HepG2 (cell line): ENCODE measurements around the gene GMEB2. TPM values are rescaled to one million over a fixed set of nuclear protein-coding genes. Genes with fewer than 3 reads are reported as not detected.
A peak's percentile ranks its signal among the peaks of the same experiment; 100 is the strongest.

ENCODE experiments used
- ARNT2 ChIP-seq: sonication (generic); formaldehyde crosslinking; IDR thresholded peaks from 2 replicates; pipeline ENCODE4 v1.8.0; 2022; ENCODE audit warnings: mild to moderate bottlenecking, low read depth, missing genetic modification reagents, moderate library complexity
- BCL6 ChIP-seq: IDR thresholded peaks from 2 replicates; pipeline ENCODE4 v1.6.1; 2016; ENCODE audit warnings: missing genetic modification reagents, missing compliant biosample characterization
- EP300 ChIP-seq, 3 experiments: sonication (generic) in 1 of 3; formaldehyde crosslinking in 1 of 3; IDR thresholded peaks; 2 replicates each; pipeline versions ENCODE4 v1.5.1 to v1.6.1; 2011 to 2020; ENCODE audit warnings: low read depth in 2 of 3, low read length in 2 of 3, borderline replicate concordance in 1 of 3, improper control_type of control experiment in 1 of 3, mild to moderate bottlenecking in 1 of 3, missing genetic modification reagents in 1 of 3, moderate library complexity in 1 of 3
- GPN1 ChIP-seq: sonication (generic); formaldehyde crosslinking; IDR thresholded peaks from 2 replicates; pipeline ENCODE4 v1.5.1; 2020; ENCODE audit warnings: missing genetic modification reagents, borderline replicate concordance
- HDAC2 ChIP-seq: sonication (generic); formaldehyde crosslinking; IDR thresholded peaks from 2 replicates; pipeline ENCODE4 v1.4.0; 2020; ENCODE audit warnings: missing genetic modification reagents
- SMC3 ChIP-seq: IDR thresholded peaks from 2 replicates; pipeline ENCODE4 v1.6.1; 2011; ENCODE audit warnings: low read length, improper control_type of control experiment
- TAF1 ChIP-seq: sonication (generic); formaldehyde crosslinking; IDR thresholded peaks from 2 replicates; pipeline ENCODE4 v1.4.0; 2020; ENCODE audit warnings: missing genetic modification reagents
- ZNF263 ChIP-seq: sonication (generic); formaldehyde crosslinking; IDR thresholded peaks from 2 replicates; pipeline ENCODE4 v1.4.0; 2020; ENCODE audit warnings: missing genetic modification reagents
- ZNF557 ChIP-seq: sonication (generic); formaldehyde crosslinking; IDR thresholded peaks from 2 replicates; pipeline ENCODE4 v1.4.0; 2020; ENCODE audit warnings: missing genetic modification reagents
- polyA plus RNA-seq, 8 experiments: library from polyadenylated mRNA; depleted of rRNA in 3 of 8; stranded (reverse) in 7 of 8; unstranded in 1 of 8; fragments of >200 nt; fragmentation: Illumina TruSeq in 4 of 8; extraction: Trizol in 4 of 8; gene quantifications; 2 replicates each; pipeline versions ENCODE4 v1.2.1 to v1.2.3, GENCODE V29; 2011 to 2016; ENCODE audit warnings: low read depth in 4 of 8, missing spikeins in 1 of 8, mixed read lengths in 1 of 8; ENCODE audit not compliant: insufficient read depth in 1 of 8
- total RNA-seq, 5 experiments: library from RNA; depleted of rRNA; stranded (reverse); fragments of >200 nt; fragmentation: Illumina TruSeq; extraction: Trizol; gene quantifications; 2 replicates each; pipeline ENCODE4 v1.2.3, GENCODE V29; 2016; ENCODE audit warnings: low read depth in 1 of 5
- TF ChIP-seq, protein P1 (sequence below): sonication (generic); formaldehyde crosslinking; IDR thresholded peaks from 2 replicates; pipeline ENCODE4 v1.5.0; 2020; ENCODE audit warnings: mild to moderate bottlenecking, missing genetic modification reagents
- TF ChIP-seq, protein P2 (sequence below): IDR thresholded peaks from 2 replicates; pipeline ENCODE4 v1.6.1; 2016; ENCODE audit warnings: low read depth, missing genetic modification reagents, missing compliant biosample characterization
- TF ChIP-seq, protein P3 (sequence below): sonication (generic); formaldehyde crosslinking; IDR thresholded peaks from 2 replicates; pipeline ENCODE4 v1.4.0; 2020; ENCODE audit warnings: missing genetic modification reagents
- TF ChIP-seq, protein P4 (sequence below): sonication (generic); formaldehyde crosslinking; IDR thresholded peaks from 2 replicates; pipeline ENCODE4 v1.4.0; 2020; ENCODE audit warnings: mild to moderate bottlenecking, missing genetic modification reagents, borderline replicate concordance

GMEB2 gene
- total and polyA plus RNA-seq, 2 of the 13 experiments (the other 11 are each of a cell fraction or from before 2014, with no cell fraction given): 10.6 to 12.4 TPM

DNA sequence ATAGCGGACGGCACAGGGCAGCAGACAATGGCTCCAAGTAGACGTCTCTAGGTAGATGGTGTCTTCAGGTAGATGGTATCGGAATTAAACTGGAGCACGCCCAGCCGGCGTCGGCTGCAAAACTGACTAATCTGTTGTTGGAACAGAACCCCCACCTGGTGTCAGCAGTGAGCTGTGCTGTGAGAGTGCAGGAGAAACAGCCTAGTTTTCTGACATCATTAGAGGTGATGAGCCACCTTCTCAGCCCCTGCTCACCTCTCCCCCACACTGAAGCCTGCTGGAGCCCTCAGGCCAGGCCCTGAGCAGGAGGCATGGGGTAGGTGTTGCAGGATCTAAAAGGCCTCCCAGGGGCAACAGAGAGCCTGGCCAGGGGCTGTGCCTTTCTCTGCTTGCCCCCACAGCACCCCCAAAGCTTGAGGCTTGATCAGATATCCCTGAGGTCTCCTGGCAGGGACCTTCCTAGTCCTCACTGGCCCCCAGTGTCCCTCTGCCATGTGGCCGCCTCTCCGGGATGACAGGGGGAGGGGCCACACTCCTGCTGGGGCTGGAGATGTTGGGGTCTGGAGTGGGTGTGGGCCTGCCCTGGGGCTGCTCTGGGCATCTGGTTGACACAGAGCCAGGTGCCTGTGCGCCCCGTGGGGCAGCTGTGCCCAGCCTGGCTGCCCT, 46.0 kb downstream of the GMEB2 start (continued):
- TF ChIP-seq, protein P1, sequence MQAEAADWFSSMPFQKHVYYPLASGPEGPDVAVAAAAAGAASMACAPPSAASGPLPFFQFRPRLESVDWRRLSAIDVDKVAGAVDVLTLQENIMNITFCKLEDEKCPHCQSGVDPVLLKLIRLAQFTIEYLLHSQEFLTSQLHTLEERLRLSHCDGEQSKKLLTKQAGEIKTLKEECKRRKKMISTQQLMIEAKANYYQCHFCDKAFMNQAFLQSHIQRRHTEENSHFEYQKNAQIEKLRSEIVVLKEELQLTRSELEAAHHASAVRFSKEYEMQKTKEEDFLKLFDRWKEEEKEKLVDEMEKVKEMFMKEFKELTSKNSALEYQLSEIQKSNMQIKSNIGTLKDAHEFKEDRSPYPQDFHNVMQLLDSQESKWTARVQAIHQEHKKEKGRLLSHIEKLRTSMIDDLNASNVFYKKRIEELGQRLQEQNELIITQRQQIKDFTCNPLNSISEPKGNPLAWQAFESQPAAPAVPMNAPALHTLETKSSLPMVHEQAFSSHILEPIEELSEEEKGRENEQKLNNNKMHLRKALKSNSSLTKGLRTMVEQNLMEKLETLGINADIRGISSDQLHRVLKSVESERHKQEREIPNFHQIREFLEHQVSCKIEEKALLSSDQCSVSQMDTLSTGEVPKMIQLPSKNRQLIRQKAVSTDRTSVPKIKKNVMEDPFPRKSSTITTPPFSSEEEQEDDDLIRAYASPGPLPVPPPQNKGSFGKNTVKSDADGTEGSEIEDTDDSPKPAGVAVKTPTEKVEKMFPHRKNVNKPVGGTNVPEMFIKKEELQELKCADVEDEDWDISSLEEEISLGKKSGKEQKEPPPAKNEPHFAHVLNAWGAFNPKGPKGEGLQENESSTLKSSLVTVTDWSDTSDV (CRISPR knock-in tag): 0 out of 2 replicates have a peak, but pooled peaks have one; percentile 46
- TF ChIP-seq, protein P2, sequence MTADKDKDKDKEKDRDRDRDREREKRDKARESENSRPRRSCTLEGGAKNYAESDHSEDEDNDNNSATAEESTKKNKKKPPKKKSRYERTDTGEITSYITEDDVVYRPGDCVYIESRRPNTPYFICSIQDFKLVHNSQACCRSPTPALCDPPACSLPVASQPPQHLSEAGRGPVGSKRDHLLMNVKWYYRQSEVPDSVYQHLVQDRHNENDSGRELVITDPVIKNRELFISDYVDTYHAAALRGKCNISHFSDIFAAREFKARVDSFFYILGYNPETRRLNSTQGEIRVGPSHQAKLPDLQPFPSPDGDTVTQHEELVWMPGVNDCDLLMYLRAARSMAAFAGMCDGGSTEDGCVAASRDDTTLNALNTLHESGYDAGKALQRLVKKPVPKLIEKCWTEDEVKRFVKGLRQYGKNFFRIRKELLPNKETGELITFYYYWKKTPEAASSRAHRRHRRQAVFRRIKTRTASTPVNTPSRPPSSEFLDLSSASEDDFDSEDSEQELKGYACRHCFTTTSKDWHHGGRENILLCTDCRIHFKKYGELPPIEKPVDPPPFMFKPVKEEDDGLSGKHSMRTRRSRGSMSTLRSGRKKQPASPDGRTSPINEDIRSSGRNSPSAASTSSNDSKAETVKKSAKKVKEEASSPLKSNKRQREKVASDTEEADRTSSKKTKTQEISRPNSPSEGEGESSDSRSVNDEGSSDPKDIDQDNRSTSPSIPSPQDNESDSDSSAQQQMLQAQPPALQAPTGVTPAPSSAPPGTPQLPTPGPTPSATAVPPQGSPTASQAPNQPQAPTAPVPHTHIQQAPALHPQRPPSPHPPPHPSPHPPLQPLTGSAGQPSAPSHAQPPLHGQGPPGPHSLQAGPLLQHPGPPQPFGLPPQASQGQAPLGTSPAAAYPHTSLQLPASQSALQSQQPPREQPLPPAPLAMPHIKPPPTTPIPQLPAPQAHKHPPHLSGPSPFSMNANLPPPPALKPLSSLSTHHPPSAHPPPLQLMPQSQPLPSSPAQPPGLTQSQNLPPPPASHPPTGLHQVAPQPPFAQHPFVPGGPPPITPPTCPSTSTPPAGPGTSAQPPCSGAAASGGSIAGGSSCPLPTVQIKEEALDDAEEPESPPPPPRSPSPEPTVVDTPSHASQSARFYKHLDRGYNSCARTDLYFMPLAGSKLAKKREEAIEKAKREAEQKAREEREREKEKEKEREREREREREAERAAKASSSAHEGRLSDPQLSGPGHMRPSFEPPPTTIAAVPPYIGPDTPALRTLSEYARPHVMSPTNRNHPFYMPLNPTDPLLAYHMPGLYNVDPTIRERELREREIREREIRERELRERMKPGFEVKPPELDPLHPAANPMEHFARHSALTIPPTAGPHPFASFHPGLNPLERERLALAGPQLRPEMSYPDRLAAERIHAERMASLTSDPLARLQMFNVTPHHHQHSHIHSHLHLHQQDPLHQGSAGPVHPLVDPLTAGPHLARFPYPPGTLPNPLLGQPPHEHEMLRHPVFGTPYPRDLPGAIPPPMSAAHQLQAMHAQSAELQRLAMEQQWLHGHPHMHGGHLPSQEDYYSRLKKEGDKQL (CRISPR knock-in tag): 0 out of 2 replicates have a peak, but pooled peaks have one; percentile 26
- TF ChIP-seq, protein P3, sequence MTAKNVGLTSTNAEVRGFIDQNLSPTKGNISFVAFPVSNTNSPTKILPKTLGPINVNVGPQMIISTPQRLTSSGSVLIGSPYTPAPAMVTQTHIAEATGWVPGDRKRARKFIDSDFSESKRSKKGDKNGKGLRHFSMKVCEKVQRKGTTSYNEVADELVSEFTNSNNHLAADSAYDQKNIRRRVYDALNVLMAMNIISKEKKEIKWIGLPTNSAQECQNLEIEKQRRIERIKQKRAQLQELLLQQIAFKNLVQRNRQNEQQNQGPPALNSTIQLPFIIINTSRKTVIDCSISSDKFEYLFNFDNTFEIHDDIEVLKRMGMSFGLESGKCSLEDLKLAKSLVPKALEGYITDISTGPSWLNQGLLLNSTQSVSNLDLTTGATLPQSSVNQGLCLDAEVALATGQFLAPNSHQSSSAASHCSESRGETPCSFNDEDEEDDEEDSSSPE: no peak
- TF ChIP-seq ZNF263: 0 out of 2 replicates have a peak, but pooled peaks have one; percentile 27
- 0 out of 2 replicates have a peak, but pooled peaks have one; percentile 36 for TF ChIP-seq HDAC2 (CRISPR knock-in tag)
- TF ChIP-seq BCL6 (CRISPR knock-in tag): 0 out of 2 replicates have a peak, but pooled peaks have one; percentile 12
- TF ChIP-seq EP300 (IDR thresholded peaks at IDR 0.05; ENCODE audit: low read depth in 2 of 2, low read length in 2 of 2): no peak
- 0 out of 2 replicates have a peak, but pooled peaks have one; percentile 11 for TF ChIP-seq EP300 (CRISPR knock-in tag; IDR thresholded peaks at IDR 0.05; ENCODE audit: borderline replicate concordance)
- peak; percentile 56; the same call in 1 of the 2 replicates for TF ChIP-seq ARNT2
- TF ChIP-seq ZNF557 (CRISPR knock-in tag): 0 out of 2 replicates have a peak, but pooled peaks have one; percentile 11
- peak; percentile 95 for TF ChIP-seq SMC3
- no peak for TF ChIP-seq GPN1 (CRISPR knock-in tag)
- TF ChIP-seq, protein P4, sequence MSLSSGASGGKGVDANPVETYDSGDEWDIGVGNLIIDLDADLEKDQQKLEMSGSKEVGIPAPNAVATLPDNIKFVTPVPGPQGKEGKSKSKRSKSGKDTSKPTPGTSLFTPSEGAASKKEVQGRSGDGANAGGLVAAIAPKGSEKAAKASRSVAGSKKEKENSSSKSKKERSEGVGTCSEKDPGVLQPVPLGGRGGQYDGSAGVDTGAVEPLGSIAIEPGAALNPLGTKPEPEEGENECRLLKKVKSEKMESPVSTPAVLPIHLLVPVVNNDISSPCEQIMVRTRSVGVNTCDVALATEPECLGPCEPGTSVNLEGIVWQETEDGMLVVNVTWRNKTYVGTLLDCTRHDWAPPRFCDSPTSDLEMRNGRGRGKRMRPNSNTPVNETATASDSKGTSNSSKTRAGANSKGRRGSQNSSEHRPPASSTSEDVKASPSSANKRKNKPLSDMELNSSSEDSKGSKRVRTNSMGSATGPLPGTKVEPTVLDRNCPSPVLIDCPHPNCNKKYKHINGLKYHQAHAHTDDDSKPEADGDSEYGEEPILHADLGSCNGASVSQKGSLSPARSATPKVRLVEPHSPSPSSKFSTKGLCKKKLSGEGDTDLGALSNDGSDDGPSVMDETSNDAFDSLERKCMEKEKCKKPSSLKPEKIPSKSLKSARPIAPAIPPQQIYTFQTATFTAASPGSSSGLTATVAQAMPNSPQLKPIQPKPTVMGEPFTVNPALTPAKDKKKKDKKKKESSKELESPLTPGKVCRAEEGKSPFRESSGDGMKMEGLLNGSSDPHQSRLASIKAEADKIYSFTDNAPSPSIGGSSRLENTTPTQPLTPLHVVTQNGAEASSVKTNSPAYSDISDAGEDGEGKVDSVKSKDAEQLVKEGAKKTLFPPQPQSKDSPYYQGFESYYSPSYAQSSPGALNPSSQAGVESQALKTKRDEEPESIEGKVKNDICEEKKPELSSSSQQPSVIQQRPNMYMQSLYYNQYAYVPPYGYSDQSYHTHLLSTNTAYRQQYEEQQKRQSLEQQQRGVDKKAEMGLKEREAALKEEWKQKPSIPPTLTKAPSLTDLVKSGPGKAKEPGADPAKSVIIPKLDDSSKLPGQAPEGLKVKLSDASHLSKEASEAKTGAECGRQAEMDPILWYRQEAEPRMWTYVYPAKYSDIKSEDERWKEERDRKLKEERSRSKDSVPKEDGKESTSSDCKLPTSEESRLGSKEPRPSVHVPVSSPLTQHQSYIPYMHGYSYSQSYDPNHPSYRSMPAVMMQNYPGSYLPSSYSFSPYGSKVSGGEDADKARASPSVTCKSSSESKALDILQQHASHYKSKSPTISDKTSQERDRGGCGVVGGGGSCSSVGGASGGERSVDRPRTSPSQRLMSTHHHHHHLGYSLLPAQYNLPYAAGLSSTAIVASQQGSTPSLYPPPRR: 0 out of 2 replicates have a peak, but pooled peaks have one; percentile 12
- TF ChIP-seq TAF1: 0 out of 2 replicates have a peak, but pooled peaks have one; percentile 23
